ENCODE measurements around the gene ABHD17B. TPM values are rescaled to one million over a fixed set of nuclear protein-coding genes. Genes with fewer than 3 reads are reported as not detected.
"Not testable (repeated sequence)": the region's sequence is repeated elsewhere in the genome, so short reads cannot be mapped to it uniquely, and the experiment has no call there.

ABHD17B gene
- total RNA-seq, 1 donor from 2014 or later, result 12.0 TPM

- H3K9me3 ChIP-seq, result no peaks in the 10 kb centered on the region
- peaks cover 48% of the 10 kb centered on the region for H3K4me1 ChIP-seq
- H3K27ac ChIP-seq, result peak overlapping the region; percentile 95
- TF ChIP-seq POLR2A (IDR thresholded peaks at IDR 0.05), result no peak
- no peak for TF ChIP-seq POLR2AphosphoS5 (IDR thresholded peaks at IDR 0.05; ENCODE audit: insufficient read depth in 1 of 2, low read depth in 1 of 2)
- H3K4me3 ChIP-seq, result peak overlapping the region; percentile 61 to 85
- no peak for DNase-seq (ENCODE audit: extremely low spot score in 2 of 2)
- no peaks in the 10 kb centered on the region for H3K27me3 ChIP-seq
- intact Hi-C loops (cut with DNase I), result no loop called here
- H3K36me3 ChIP-seq, result no peaks in the 10 kb centered on the region
Measured at GRCh38 chr9:71909887-71910649, 925 bp downstream of the ABHD17B start.

GRCh38 chr9:71908825-71909224 is 2.2 kb downstream of the ABHD17B start:
- intact Hi-C loops (cut with DNase I), result no loop called here
- H3K27me3 ChIP-seq, result no peaks in the 10 kb centered on the region
- no peak for DNase-seq (ENCODE audit: extremely low spot score in 2 of 2)
- H3K27ac ChIP-seq, result peak overlapping the region; percentile 95
- H3K36me3 ChIP-seq, result no peaks in the 10 kb centered on the region
- no peak for TF ChIP-seq POLR2A (IDR thresholded peaks at IDR 0.05)
- TF ChIP-seq CTCF (IDR thresholded peaks at IDR 0.05), result no peak
- no peak for TF ChIP-seq POLR2AphosphoS5 (IDR thresholded peaks at IDR 0.05; ENCODE audit: insufficient read depth in 1 of 2, low read depth in 1 of 2)
- H3K4me1 ChIP-seq, result peaks cover 46% of the 10 kb centered on the region
- no peaks in the 10 kb centered on the region for H3K9me3 ChIP-seq
- peak overlapping the region in 1 of 2 donors; percentile 85 for H3K4me3 ChIP-seq

GRCh38 chr9:71904076-71904475 is 6.9 kb downstream of the ABHD17B start:
- TF ChIP-seq POLR2A (IDR thresholded peaks at IDR 0.05) (no peak), CTCF (IDR thresholded peaks at IDR 0.05) (no peak), POLR2AphosphoS5 (IDR thresholded peaks at IDR 0.05; ENCODE audit: insufficient read depth in 1 of 2, low read depth in 1 of 2) (no peak)
- H3K36me3 ChIP-seq, result no peaks in the 10 kb centered on the region
- intact Hi-C loops (cut with DNase I), result no loop called here
- H3K4me3 ChIP-seq, result no peak overlapping the region
- no peaks in the 10 kb centered on the region for H3K9me3 ChIP-seq
- H3K27ac ChIP-seq, result no peak overlapping the region
- no peaks in the 10 kb centered on the region for H3K27me3 ChIP-seq
- H3K4me1 ChIP-seq, result peaks cover 23% of the 10 kb centered on the region
- DNase-seq (ENCODE audit: extremely low spot score in 2 of 2), result no peak

- Histone ChIP-seq H3K4me1 (peaks cover 22% of the 10 kb centered on the region), H3K27me3 (no peaks in the 10 kb centered on the region), H3K36me3 (no peaks in the 10 kb centered on the region), H3K4me3 (no peak overlapping the region), H3K27ac (no peak overlapping the region), H3K9me3 (no peaks in the 10 kb centered on the region)
- DNase-seq (ENCODE audit: extremely low spot score in 2 of 2), result no peak
- intact Hi-C loops (cut with DNase I), result no loop called here
- TF ChIP-seq POLR2A (IDR thresholded peaks at IDR 0.05) (no peak), POLR2AphosphoS5 (IDR thresholded peaks at IDR 0.05; ENCODE audit: insufficient read depth in 1 of 2, low read depth in 1 of 2) (no peak), CTCF (IDR thresholded peaks at IDR 0.05) (no peak)
Measured at GRCh38 chr9:71901695-71902597, 9.0 kb downstream of the ABHD17B start.

GRCh38 chr9:71898756-71899155 is 12.2 kb downstream of the ABHD17B start:
- intact Hi-C loops (cut with DNase I); H3K36me3 ChIP-seq; H3K4me3 ChIP-seq; DNase-seq (ENCODE audit: extremely low spot score in 2 of 2); H3K9me3 ChIP-seq; H3K27ac ChIP-seq; H3K27me3 ChIP-seq: not testable (repeated sequence)
- peaks cover 45% of the 10 kb centered on the region for H3K4me1 ChIP-seq
